ENCODE results near the gene TMEM115. TPM values are rescaled to one million over a fixed set of nuclear protein-coding genes. Genes with fewer than 3 reads are reported as not detected.

The TMEM115 gene
- total RNA-seq, 4 donors from 2014 or later: 30.5 to 44.5 (median 41.2) TPM

GRCh38 chr3:50395070-50395860, 35.9 kb upstream of the TMEM115 start:
- TF ChIP-seq CTCF (IDR thresholded peaks at IDR 0.05; ENCODE audit: low read depth): no peak

- TF ChIP-seq CTCF (IDR thresholded peaks at IDR 0.05; ENCODE audit: low read depth): no peak
Observed at GRCh38 chr3:50393061-50393460, 33.7 kb upstream of the TMEM115 start.

GRCh38 chr3:50392101-50392715, 32.9 kb upstream of the TMEM115 start:
- TF ChIP-seq CTCF (IDR thresholded peaks at IDR 0.05; ENCODE audit: low read depth): no peak

- TF ChIP-seq CTCF (IDR thresholded peaks at IDR 0.05; ENCODE audit: low read depth): no peak
Observed at GRCh38 chr3:50390508-50391224, 31.3 kb upstream of the TMEM115 start.

GRCh38 chr3:50389414-50389767, 30.1 kb upstream of the TMEM115 start:
- no peak for TF ChIP-seq CTCF (IDR thresholded peaks at IDR 0.05; ENCODE audit: low read depth)

- TF ChIP-seq CTCF (IDR thresholded peaks at IDR 0.05; ENCODE audit: low read depth): no peak
Observed at GRCh38 chr3:50388720-50389413, 29.5 kb upstream of the TMEM115 start.

Data from subcutaneous adipose tissue (tissue), 4 donors.